DOHH2 (cell line): Measurements from ENCODE around the gene C1orf50.

Experiments
- H3F3A ChIP-seq: fragments of 200-600 bp; sonication (generic), shearing (Covaris generic); 2 replicates; pipeline ENCODE4 v1.6.0; 2016; ENCODE audit warnings: antibody characterized with exemption, mild to moderate bottlenecking; ENCODE audit not compliant: control insufficient read depth, insufficient read depth
- H3K27ac ChIP-seq: fragments of 200-600 bp; sonication (generic); 2 replicates; pipeline ENCODE4 v1.5.1; 2014; ENCODE audit warnings: low read depth, mild to moderate bottlenecking, low read length, moderate library complexity
- H3K27me3 ChIP-seq: fragments of 200-600 bp; sonication (generic); 2 replicates; pipeline ENCODE4 v1.6.1; 2014; ENCODE audit warnings: mild to moderate bottlenecking, low read length, mixed read lengths; ENCODE audit not compliant: control insufficient read depth
- H3K36me3 ChIP-seq: fragments of 200-600 bp; sonication (generic); 2 replicates; pipeline ENCODE4 v1.6.1; 2014; ENCODE audit warnings: mild to moderate bottlenecking, low read length, moderate library complexity, mixed read lengths; ENCODE audit not compliant: control insufficient read depth
- H3K4me1 ChIP-seq: fragments of 200-600 bp; sonication (generic); 2 replicates; pipeline ENCODE4 v1.6.1; 2014; ENCODE audit warnings: mild to moderate bottlenecking, low read length, mixed read lengths; ENCODE audit not compliant: control insufficient read depth
- H3K4me2 ChIP-seq: fragments of 200-600 bp; sonication (generic); 2 replicates; pipeline ENCODE4 v1.6.0; 2014; ENCODE audit warnings: mild to moderate bottlenecking, low read length, moderate library complexity
- H3K4me3 ChIP-seq: fragments of 200-600 bp; sonication (generic); 2 replicates; pipeline ENCODE4 v1.5.1; 2014; ENCODE audit warnings: mild to moderate bottlenecking, low read length, mixed read lengths
- H3K79me2 ChIP-seq: fragments of 200-600 bp; sonication (generic); 2 replicates; pipeline ENCODE4 v1.6.1; 2014; ENCODE audit warnings: mild to moderate bottlenecking, low read length, mixed read lengths; ENCODE audit not compliant: control insufficient read depth
- H3K9me2 ChIP-seq: fragments of 200-600 bp; sonication (generic); replicated peaks from 2 replicates; pipeline ENCODE4 v1.6.1; 2014; ENCODE audit warnings: mild to moderate bottlenecking, low read length, mixed read lengths; ENCODE audit not compliant: control insufficient read depth
- H3K9me3 ChIP-seq: fragments of 200-600 bp; sonication (generic); 2 replicates; pipeline ENCODE4 v1.6.1; 2014; ENCODE audit warnings: antibody characterized with exemption, low read length, mixed read lengths; ENCODE audit not compliant: control insufficient read depth, insufficient read depth
- H4K20me1 ChIP-seq: fragments of 200-600 bp; sonication (generic); 2 replicates; pipeline ENCODE4 v1.6.0; 2014; ENCODE audit warnings: low read depth, mild to moderate bottlenecking, antibody characterized with exemption, low read length, moderate library complexity; ENCODE audit not compliant: control insufficient read depth, insufficient read depth
- EZH2phosphoT487 ChIP-seq: fragments of 200-600 bp; sonication (generic); IDR thresholded peaks from 2 replicates; pipeline ENCODE4 v1.6.1; 2017; ENCODE audit warnings: borderline replicate concordance, mild to moderate bottlenecking, antibody characterized with exemption, low read length, moderate library complexity, mixed read lengths
- TF ChIP-seq, protein P1 (sequence below): fragments of 200-600 bp; sonication (generic); IDR thresholded peaks from one replicate; pipeline ENCODE4 v1.5.1; 2014; ENCODE audit warnings: antibody characterized with exemption, mild to moderate bottlenecking, low read depth, low read length; ENCODE audit not compliant: poor library complexity, severe bottlenecking

Gene C1orf50

DNA sequence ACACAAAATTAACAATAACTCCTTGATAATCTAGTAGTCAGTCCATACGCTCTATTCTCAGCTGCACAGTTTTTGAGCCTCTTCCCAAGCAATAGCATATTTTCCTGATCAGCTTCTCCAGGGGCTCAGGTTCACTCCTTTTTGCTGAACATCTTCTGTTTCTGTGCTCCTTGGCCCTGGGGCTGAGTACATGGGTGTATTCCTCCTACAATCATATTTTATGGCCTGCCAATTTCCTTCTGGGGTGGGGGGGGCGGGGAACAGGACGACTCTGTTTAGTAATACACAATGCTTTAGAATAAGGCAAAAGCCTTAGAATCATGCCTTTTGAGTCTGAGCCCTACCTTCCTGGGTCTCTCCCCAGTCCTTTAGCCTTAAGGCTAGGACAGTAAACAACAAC, 35.5 kb upstream of the C1orf50 start:
- H3K27me3 ChIP-seq, result no peaks in the 10 kb centered on the region
- no peaks in the 10 kb centered on the region for H3K9me2 ChIP-seq
- no peaks in the 10 kb centered on the region for H3K9me3 ChIP-seq
- no peaks in the 10 kb centered on the region for H4K20me1 ChIP-seq
- no peak overlapping the region for H3K27ac ChIP-seq
- no peak for TF ChIP-seq EZH2phosphoT487
- TF ChIP-seq, protein P1, sequence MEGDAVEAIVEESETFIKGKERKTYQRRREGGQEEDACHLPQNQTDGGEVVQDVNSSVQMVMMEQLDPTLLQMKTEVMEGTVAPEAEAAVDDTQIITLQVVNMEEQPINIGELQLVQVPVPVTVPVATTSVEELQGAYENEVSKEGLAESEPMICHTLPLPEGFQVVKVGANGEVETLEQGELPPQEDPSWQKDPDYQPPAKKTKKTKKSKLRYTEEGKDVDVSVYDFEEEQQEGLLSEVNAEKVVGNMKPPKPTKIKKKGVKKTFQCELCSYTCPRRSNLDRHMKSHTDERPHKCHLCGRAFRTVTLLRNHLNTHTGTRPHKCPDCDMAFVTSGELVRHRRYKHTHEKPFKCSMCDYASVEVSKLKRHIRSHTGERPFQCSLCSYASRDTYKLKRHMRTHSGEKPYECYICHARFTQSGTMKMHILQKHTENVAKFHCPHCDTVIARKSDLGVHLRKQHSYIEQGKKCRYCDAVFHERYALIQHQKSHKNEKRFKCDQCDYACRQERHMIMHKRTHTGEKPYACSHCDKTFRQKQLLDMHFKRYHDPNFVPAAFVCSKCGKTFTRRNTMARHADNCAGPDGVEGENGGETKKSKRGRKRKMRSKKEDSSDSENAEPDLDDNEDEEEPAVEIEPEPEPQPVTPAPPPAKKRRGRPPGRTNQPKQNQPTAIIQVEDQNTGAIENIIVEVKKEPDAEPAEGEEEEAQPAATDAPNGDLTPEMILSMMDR, result no peak
- no peak overlapping the region for H3K4me2 ChIP-seq
- H3F3A ChIP-seq, result no peaks in the 10 kb centered on the region
- 0 out of 2 replicates have a peak, but pooled peaks cover 2% of the 10 kb centered on the region for H3K4me1 ChIP-seq
- no peaks in the 10 kb centered on the region for H3K79me2 ChIP-seq
- H3K4me3 ChIP-seq, result no peak overlapping the region
- no peaks in the 10 kb centered on the region for H3K36me3 ChIP-seq

DNA sequence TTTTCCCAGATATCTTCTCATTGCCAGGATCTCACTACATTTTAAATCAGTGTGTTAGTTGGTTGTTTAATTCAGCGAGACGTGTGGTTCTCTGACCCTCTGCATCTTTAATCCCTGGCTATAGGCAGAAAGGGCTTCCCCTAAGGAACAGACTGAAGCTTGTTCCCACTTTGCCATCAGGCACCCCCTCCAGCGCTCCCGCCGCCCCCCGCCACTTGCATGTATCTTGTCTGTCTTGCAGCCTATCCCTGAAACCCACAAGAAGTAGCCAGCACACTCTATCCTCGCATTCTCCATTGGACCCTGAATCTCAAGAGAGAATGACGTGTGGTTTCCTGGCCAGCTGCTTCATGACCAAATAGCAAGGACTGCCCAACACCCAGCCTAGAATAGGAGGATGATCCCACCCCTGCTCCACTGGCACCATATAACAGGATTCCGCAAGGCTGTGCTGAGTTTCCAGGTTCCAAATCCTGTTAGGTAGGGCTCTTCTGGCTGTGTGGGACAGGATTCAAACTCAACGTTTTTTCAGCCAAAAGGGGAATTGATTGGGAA, 34.8 kb upstream of the C1orf50 start:
- Histone ChIP-seq H3K4me1 (peaks cover 7% of the 10 kb centered on the region), H3F3A (no peaks in the 10 kb centered on the region), H3K4me2 (no peak overlapping the region), H3K4me3 (no peak overlapping the region), H4K20me1 (no peaks in the 10 kb centered on the region), H3K9me2 (no peaks in the 10 kb centered on the region), H3K36me3 (no peaks in the 10 kb centered on the region), H3K27ac (no peak overlapping the region), H3K27me3 (no peaks in the 10 kb centered on the region), H3K79me2 (no peaks in the 10 kb centered on the region), H3K9me3 (no peaks in the 10 kb centered on the region)
- TF ChIP-seq, protein P1, result no peak
- TF ChIP-seq EZH2phosphoT487, result no peak

DNA sequence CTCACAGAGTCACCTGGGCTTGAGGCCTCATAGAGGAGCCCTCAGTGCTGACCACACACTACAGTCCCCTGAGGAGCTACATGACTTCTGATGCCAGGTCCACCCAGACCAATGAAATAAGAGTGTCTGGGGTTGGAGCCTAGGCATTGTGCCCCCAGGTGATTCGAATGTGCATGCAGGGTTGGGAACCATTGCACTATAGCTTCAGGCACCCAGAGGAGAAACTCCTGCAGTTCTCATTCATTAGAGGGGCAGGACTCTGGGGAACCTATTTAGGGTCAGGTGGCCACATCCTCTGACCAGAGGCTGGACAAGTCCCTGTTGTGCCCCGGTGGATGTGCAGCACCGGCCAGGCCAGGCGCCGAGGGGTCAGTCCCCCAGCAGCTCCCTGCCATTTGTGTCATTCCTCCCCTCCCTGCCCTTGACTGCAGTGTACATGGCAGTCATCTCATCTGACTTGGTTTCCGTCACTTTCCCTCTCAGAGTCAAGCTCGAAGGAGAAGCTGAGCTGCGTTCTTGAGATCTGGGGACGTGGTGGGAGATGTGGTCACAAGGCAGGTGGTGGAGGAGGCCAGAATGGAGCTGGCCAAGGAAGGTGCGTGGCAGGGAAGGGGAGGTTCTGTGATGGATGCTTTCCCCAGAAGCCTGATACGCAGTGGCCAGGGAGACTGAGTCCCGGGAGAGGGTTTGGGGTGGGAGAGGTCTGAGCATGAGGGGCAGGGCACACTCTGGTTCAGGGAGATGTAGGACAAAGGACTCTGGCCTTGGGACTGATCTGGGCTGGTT, 33.4 kb upstream of the C1orf50 start:
- Histone ChIP-seq H3K9me2 (no peaks in the 10 kb centered on the region), H3K4me1 (peaks cover 11% of the 10 kb centered on the region), H3K4me3 (no peak overlapping the region), H3K4me2 (no peak overlapping the region), H3K27me3 (no peaks in the 10 kb centered on the region), H3K27ac (no peak overlapping the region), H4K20me1 (no peaks in the 10 kb centered on the region), H3K36me3 (no peaks in the 10 kb centered on the region), H3K9me3 (no peaks in the 10 kb centered on the region), H3K79me2 (no peaks in the 10 kb centered on the region), H3F3A (no peaks in the 10 kb centered on the region)
- no peak for TF ChIP-seq EZH2phosphoT487
- TF ChIP-seq, protein P1, result no peak
